GM12878 (cell line): Measurements from ENCODE around the gene ZNF415. TPM values are rescaled to one million over a fixed set of nuclear protein-coding genes. Genes with fewer than 3 reads are reported as not detected.
A peak's percentile ranks its signal among the peaks of the same experiment; 100 is the strongest.

Source experiments
- ATAC-seq: fragments of 200-7000 bp; cut with Tn5 transposase; 3 replicates; pipeline ENCODE4 v1.9.1; 2020; ENCODE audit warnings: mild to moderate bottlenecking, moderate library complexity
- BruUV-seq: library from RNA; stranded (reverse); fragments of 400-500 nt; replicated peaks from 2 replicates; lab custom pipeline; 2021; lab: Mats Ljungman, UMichigan
- CTCF ChIA-PET: fragments of 300-600 bp; sonication (Branson Sonifier 250); formaldehyde crosslinking; extraction: SDS; loops from one replicate; lab custom pipeline; 2021; ENCODE audit warnings: inconsistent platforms; lab: Yijun Ruan, JAX
- POLR2A ChIA-PET: fragments of 350-600 bp; formaldehyde crosslinking; extraction: SDS; loops from one replicate; lab custom pipeline; 2021; ENCODE audit warnings: inconsistent platforms; lab: Charles Lee
- RAD21 ChIA-PET: fragments of 300-600 bp; sonication (Branson Sonifier 250); formaldehyde crosslinking; loops from one replicate; lab custom pipeline; 2023; ENCODE audit warnings: antibody characterized with exemption; ENCODE audit not compliant: unreplicated experiment; lab: Charles Lee
- SMC1A ChIA-PET: fragments of 300-600 bp; sonication (Branson Sonifier 250); formaldehyde crosslinking; loops from one replicate; lab custom pipeline; 2023; ENCODE audit not compliant: unreplicated experiment, uncharacterized antibody; lab: Charles Lee
- DNase-seq: peaks from one replicate; pipeline ENCODE4 v3.0.0-alpha.2; 2011; ENCODE audit warnings: low read depth, low spot score
- FAIRE-seq: peaks from 3 replicates; lab custom pipeline; 2011; peaks lifted over from hg19 to GRCh38; lab: Jason Lieb, UNC
- H2AFZ ChIP-seq: 2 replicates; pipeline ENCODE4 v1.6.0; 2011; ENCODE audit warnings: low read depth, low read length, control low read depth; ENCODE audit not compliant: control insufficient read depth
- H3K27ac ChIP-seq: 2 replicates; pipeline ENCODE4 v1.5.1; 2011; ENCODE audit warnings: control low read depth; ENCODE audit not compliant: control insufficient read depth, insufficient read depth
- H3K27me3 ChIP-seq, 2 experiments: replicated peaks in 1 of 2; 2 replicates each; pipeline versions ENCODE4 v1.6.0 to v1.6.1; 2011; ENCODE audit warnings: low read length in 1 of 2; ENCODE audit not compliant: control insufficient read depth in 2 of 2, insufficient read depth in 2 of 2
- H3K36me3 ChIP-seq, 2 experiments: 2 replicates each; pipeline ENCODE4 v1.5.1; 2011; ENCODE audit warnings: low read length in 1 of 2; ENCODE audit not compliant: control insufficient read depth in 2 of 2, insufficient read depth in 2 of 2
- H3K4me1 ChIP-seq: 2 replicates; pipeline ENCODE4 v1.6.1; 2011; ENCODE audit warnings: mild to moderate bottlenecking, low read length, moderate library complexity, mixed read lengths; ENCODE audit not compliant: control insufficient read depth, insufficient read depth
- H3K4me2 ChIP-seq: 2 replicates; pipeline ENCODE4 v1.6.0; 2011; ENCODE audit warnings: control low read depth; ENCODE audit not compliant: control insufficient read depth, insufficient read depth
- H3K4me3 ChIP-seq: fragments of 200-600 bp; sonication (generic); 2 replicates; pipeline ENCODE4 v1.5.1; 2016
- H3K79me2 ChIP-seq: 2 replicates; pipeline ENCODE4 v1.6.0; 2011; ENCODE audit warnings: low read length; ENCODE audit not compliant: control insufficient read depth, insufficient read depth
- H3K9ac ChIP-seq: 2 replicates; pipeline ENCODE4 v1.8.0; 2011; ENCODE audit warnings: low read length, control low read depth, mixed read lengths; ENCODE audit not compliant: control insufficient read depth, insufficient read depth
- H3K9me3 ChIP-seq: replicated peaks from 3 replicates; pipeline ENCODE4 v1.5.1; 2011; ENCODE audit warnings: mild to moderate bottlenecking, low read length; ENCODE audit not compliant: control insufficient read depth, insufficient read depth
- H4K20me1 ChIP-seq: 2 replicates; pipeline ENCODE4 v1.6.0; 2011; ENCODE audit not compliant: control insufficient read depth, insufficient read depth
- ATF7 ChIP-seq: fragments of 450-650 bp; IDR thresholded peaks from 2 replicates; pipeline ENCODE4 v1.6.1; 2016; ENCODE audit warnings: low read depth, mild to moderate bottlenecking
- E2F4 ChIP-seq: IDR thresholded peaks from 2 replicates; pipeline ENCODE4 v1.6.1; 2012; ENCODE audit warnings: low read depth, low read length, improper control_type of control experiment
- EGR1 ChIP-seq, 2 experiments: IDR thresholded peaks; 1 replicate in 1 of 2; 2 replicates in 1 of 2; pipeline ENCODE4 v1.6.1; 2011 to 2012; ENCODE audit warnings: low read depth in 2 of 2, low read length in 2 of 2, borderline replicate concordance in 1 of 2, mild to moderate bottlenecking in 1 of 2, moderate library complexity in 1 of 2
- ETV6 ChIP-seq, 2 experiments: fragments of 450-650 bp in 1 of 2; IDR thresholded peaks in 1 of 2; conservative IDR thresholded peaks in 1 of 2; 2 replicates each; pipeline ENCODE4 v1.6.1; 2014; ENCODE audit warnings: antibody characterized with exemption in 1 of 2, borderline replicate concordance in 1 of 2, low read depth in 1 of 2, mild to moderate bottlenecking in 1 of 2, moderate library complexity in 1 of 2
- FOS ChIP-seq: IDR thresholded peaks from 3 replicates; pipeline ENCODE4 v1.6.1; 2011; ENCODE audit warnings: borderline replicate concordance; ENCODE audit not compliant: insufficient read length; ENCODE audit errors: extremely low read depth
- HDGF ChIP-seq: fragments of 450-650 bp; IDR thresholded peaks from 2 replicates; pipeline ENCODE4 v1.6.1; 2016; ENCODE audit warnings: antibody characterized with exemption
- IKZF1 ChIP-seq: fragments of 450-650 bp; conservative IDR thresholded peaks from 2 replicates; pipeline ENCODE4 v1.6.1; 2017; ENCODE audit warnings: antibody characterized with exemption, mild to moderate bottlenecking
- MXI1 ChIP-seq: fragments of 150-350 bp; IDR thresholded peaks from 2 replicates; pipeline ENCODE4 v1.6.1; 2011; ENCODE audit warnings: low read depth, mild to moderate bottlenecking, inconsistent platforms, low read length, improper control_type of control experiment
- NFYB ChIP-seq: IDR thresholded peaks from 2 replicates; pipeline ENCODE4 v1.6.1; 2011; ENCODE audit warnings: low read depth, mild to moderate bottlenecking, low read length, improper control_type of control experiment, moderate library complexity; ENCODE audit not compliant: insufficient read depth
- PRDM15 ChIP-seq: fragments of 450-650 bp; formaldehyde crosslinking; IDR thresholded peaks from 2 replicates; pipeline ENCODE4 v1.4.0; 2020; ENCODE audit warnings: mild to moderate bottlenecking, moderate library complexity
- RUNX3 ChIP-seq: IDR thresholded peaks from 2 replicates; pipeline ENCODE4 v1.6.1; 2012; ENCODE audit warnings: low read length, inconsistent platforms
- SREBF1 ChIP-seq: IDR thresholded peaks from 2 replicates; pipeline ENCODE4 v1.6.1; 2012; ENCODE audit warnings: mild to moderate bottlenecking, low read length
- SUPT20H ChIP-seq: IDR thresholded peaks from 2 replicates; pipeline ENCODE4 v1.6.1; 2011; ENCODE audit warnings: low read depth, mild to moderate bottlenecking, low read length, moderate library complexity, borderline replicate concordance; ENCODE audit not compliant: control insufficient read depth
- TBL1XR1 ChIP-seq: IDR thresholded peaks from 2 replicates; pipeline ENCODE4 v1.6.1; 2012; ENCODE audit warnings: low read depth, low read length, improper control_type of control experiment
- WGBS: methylation state at CpG from one replicate; pipeline ENCODE4 v1.1.6; 2016; ENCODE audit warnings: low lambda C conversion rate; ENCODE audit not compliant: insufficient replicate concordance, insufficient coverage; ENCODE audit errors: missing lambda C conversion rate; 5-methylcytosine and 5-hydroxymethylcytosine counted together
- in situ Hi-C: fragments of 300-500 bp; cut with MboI; formaldehyde crosslinking; loops from 9 replicates; pipeline ENCODE4 v1.14.3; 2018; ENCODE audit warnings: mixed read lengths
- intact Hi-C: fragments of 100-400 bp; cut with micrococcal nuclease; formaldehyde crosslinking; loops from one replicate; pipeline ENCODE4 v1.14.2; 2022; ENCODE audit not compliant: unreplicated experiment
- polyA plus RNA-seq, 11 experiments: library from polyadenylated mRNA; depleted of rRNA in 4 of 11; unstranded in 6 of 11; stranded (reverse) in 5 of 11; fragments of >200 nt; fragmentation: Nextera tagmentation in 4 of 11; fragmentation: Illumina TruSeq in 1 of 11; extraction: Ambion mirVana in 4 of 11; extraction: Trizol in 1 of 11; gene quantifications; 1 replicate in 1 of 11; 2 replicates in 10 of 11; pipeline versions ENCODE4 v1.2.1 to v1.2.3, GENCODE V29; 2011 to 2016; ENCODE audit warnings: inconsistent platforms in 2 of 11, missing spikeins in 2 of 11, low read depth in 1 of 11
- total RNA-seq, 4 experiments: library from RNA; depleted of rRNA in 3 of 4; stranded (reverse); fragments of >200 nt in 3 of 4; fragmentation: Illumina TruSeq in 1 of 4; extraction: Trizol in 1 of 4; gene quantifications; 2 replicates each; pipeline versions ENCODE4 v1.2.1 to v1.2.3, GENCODE V29; 2013 to 2021
- TF ChIP-seq, protein P1 (sequence below): fragments of 450-650 bp; IDR thresholded peaks from 2 replicates; pipeline ENCODE4 v1.6.1; 2017; ENCODE audit warnings: low read depth, mild to moderate bottlenecking, moderate library complexity

ZNF415 gene
- total and polyA plus RNA-seq, 10 of the 15 experiments (the other 5 are each of a cell fraction or from before 2014, with no cell fraction given) = 0.03 to 0.13 (median 0.05) TPM; not detected in 6

DNA sequence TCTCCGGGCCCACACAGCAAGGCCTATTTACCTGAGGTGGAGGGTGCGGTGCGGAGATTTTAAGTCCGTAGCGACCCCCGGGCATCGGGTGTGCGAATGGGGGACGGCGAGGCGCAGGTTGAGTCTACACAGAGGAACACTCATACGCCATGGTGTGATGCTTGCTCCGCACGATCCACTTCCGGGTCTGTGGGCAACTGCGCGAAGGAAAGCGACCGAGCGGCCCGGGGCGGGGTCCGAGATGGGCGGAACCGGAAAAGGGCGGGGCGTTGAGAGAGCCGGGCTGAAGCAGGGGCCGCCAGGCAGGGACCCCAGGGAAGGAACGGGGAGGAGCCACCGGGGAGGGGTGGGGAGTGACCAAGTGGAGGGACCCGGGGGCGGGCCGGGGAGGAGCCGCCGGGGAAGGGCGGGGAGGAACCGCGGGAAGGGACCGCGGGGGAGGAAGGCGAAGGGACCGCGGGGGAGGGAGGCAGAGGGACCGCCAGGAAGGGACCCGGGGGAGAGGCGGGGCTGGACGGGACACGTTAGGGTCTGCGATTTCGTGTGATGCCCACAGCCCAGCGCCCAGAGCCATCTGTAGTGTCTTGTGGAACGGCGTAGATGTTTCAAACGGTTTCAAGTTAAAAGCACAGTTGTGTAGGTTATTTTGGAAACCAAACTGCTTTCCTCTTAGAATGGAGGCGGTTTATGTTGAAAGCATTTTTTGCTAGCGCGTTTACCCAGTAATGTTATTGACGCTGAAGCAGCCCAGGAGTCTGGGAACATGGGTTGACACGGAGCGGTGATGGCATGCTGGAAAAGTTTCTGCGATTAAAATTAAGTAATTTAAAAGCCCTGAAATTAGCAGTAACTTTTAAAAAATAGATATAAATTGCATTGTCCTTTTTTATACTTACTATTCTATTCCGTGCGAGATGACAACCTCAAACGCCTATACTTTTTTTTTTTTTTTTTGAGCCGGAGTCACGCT is 29.2 kb downstream of the ZNF415 start, which contains the start of gene ZNF160:
Gene ZNF160, minus strand, starts transcription at position 189 of the 970 bp plus-strand sequence. CDS start 17,146 bp downstream, outside the sequence.
- peak; percentile 98 for ATAC-seq
- H3K27me3 ChIP-seq = no peaks in the 10 kb centered on the region
- TF ChIP-seq ETV6 (conservative IDR thresholded peaks at IDR 0.05 in 1 of 2, IDR thresholded peaks at IDR 0.05 in 1 of 2; ENCODE audit: borderline replicate concordance in 1 of 2, low read depth in 1 of 2) (no peak), SUPT20H (no peak), TBL1XR1 (no peak), PRDM15 (no peak), ATF7 (no peak), MXI1 (no peak; the same call in 1 of the 2 replicates), NFYB (0 out of 2 replicates have a peak, but pooled peaks have one; percentile 8), HDGF (peak; percentile 90), SREBF1 (0 out of 2 replicates have a peak, but pooled peaks have one; percentile 11), EGR1 (IDR thresholded peaks at IDR 0.05; ENCODE audit: borderline replicate concordance in 1 of 2, low read depth in 2 of 2, low read length in 2 of 2) (peak in 1 of 2 experiments; percentile 93; a peak in 2 of 3 replicates), IKZF1 (0 out of 2 replicates have a peak, but pooled peaks have one; percentile 38), RUNX3 (peak; percentile 74), E2F4 (no peak), FOS (no peak)
- TF ChIP-seq, protein P1, sequence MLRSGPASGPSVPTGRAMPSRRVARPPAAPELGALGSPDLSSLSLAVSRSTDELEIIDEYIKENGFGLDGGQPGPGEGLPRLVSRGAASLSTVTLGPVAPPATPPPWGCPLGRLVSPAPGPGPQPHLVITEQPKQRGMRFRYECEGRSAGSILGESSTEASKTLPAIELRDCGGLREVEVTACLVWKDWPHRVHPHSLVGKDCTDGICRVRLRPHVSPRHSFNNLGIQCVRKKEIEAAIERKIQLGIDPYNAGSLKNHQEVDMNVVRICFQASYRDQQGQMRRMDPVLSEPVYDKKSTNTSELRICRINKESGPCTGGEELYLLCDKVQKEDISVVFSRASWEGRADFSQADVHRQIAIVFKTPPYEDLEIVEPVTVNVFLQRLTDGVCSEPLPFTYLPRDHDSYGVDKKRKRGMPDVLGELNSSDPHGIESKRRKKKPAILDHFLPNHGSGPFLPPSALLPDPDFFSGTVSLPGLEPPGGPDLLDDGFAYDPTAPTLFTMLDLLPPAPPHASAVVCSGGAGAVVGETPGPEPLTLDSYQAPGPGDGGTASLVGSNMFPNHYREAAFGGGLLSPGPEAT = no peak

More for the DNA sequence above, 29.2 kb downstream of the ZNF415 start, which contains the start of gene ZNF160:
- DNase-seq = peak; percentile 89
- FAIRE-seq = peak; percentile 89
- in situ Hi-C loops (no loop called here), intact Hi-C loops (loop anchor here (5.0 to 10.0 kb wide), 2 partner anchors 141 to 1001 kb away; partner anchors contain the start of genes NDUFA3, OSCAR and ZNF816)
- ChIA-PET CTCF (no interaction called here), POLR2A (interaction anchor here (0.6 to 1.6 kb wide), 2 partner anchors 140 to 936 kb away, joined by 3 to 5 read pairs; no protein-coding TSS in a partner anchor), RAD21 (no interaction called here), SMC1A (no interaction called here)
- H4K20me1 ChIP-seq = no peaks in the 10 kb centered on the region
- H3K9me3 ChIP-seq = peaks cover 4% of the 10 kb centered on the region; the same call in 1 of the 3 replicates
- BruUV-seq = no TSS peak
- peak within 1 kb of the TSS; percentile 74 for H2AFZ ChIP-seq
- peak within 1 kb of the TSS; percentile 94 for H3K9ac ChIP-seq
- H3K4me3 ChIP-seq = peak within 1 kb of the TSS; percentile 84
- no peaks in the 10 kb centered on the region; a peak in 1 of 4 replicates for H3K36me3 ChIP-seq
- peak within 1 kb of the TSS; percentile 87 for H3K27ac ChIP-seq
- peak within 1 kb of the TSS; percentile 92 for H3K4me2 ChIP-seq
- 2% methylated on average over 38 of the region's 67 CpGs for WGBS
- H3K79me2 ChIP-seq = peaks cover 26% of the 10 kb centered on the region
- H3K4me1 ChIP-seq = 0 out of 2 replicates have a peak, but pooled peaks cover 4% of the 10 kb centered on the region
